HG03045 (cell line): ENCODE data around the gene RBM5.

Experiments
- ATAC-seq: cut with Tn5 transposase; IDR thresholded peaks from one replicate; pipeline ENCODE4 v1.9.1; 2021; ENCODE audit warnings: mild to moderate bottlenecking, moderate library complexity; ENCODE audit not compliant: unreplicated experiment

The RBM5 gene

GRCh38 chr3:50158530-50159146 is 69.9 kb downstream of the RBM5 start:
- no peak for ATAC-seq

DNA sequence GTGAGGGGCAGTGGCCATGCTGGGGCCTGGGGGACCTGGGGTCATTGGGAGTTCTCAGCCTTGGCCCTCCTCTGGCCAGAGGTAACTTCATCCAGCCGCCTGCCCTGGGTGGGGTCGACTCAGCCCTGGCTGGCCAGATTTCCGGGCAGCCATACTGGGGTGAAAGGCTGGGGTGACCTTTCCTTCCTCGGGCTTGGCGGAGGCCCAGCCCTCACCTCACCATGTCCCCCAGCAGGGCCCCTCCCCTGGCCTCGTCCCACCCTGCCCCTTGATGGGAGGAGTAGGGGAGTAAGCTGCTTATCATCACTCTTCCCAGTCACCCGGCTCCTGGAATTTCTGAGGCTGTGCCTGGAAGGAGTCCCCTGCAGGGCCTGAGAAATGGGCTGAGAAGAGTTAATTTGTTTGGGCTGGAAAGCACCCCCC is 71.9 kb downstream of the RBM5 start:
- ATAC-seq = no peak

DNA sequence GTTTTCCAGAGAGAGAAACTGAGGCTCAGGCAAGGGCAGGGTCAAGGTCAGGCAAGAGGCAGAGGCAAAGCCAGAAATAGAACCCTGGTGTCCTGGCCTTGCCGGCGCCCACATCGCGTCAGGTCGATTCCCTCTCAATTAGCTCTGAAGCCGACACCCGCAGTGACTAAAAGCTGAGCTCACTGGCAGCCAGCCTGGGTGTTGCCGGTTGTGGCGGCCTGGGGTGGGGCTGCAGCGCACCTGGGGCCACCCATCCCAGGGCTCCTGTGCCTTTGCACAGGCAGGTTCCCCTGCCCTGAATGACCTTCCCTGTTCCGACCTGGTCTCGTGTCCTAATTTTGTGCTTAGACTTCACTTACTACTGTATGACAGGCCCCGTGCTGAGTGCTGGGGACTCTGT is 72.6 kb downstream of the RBM5 start:
- ATAC-seq = no peak

DNA sequence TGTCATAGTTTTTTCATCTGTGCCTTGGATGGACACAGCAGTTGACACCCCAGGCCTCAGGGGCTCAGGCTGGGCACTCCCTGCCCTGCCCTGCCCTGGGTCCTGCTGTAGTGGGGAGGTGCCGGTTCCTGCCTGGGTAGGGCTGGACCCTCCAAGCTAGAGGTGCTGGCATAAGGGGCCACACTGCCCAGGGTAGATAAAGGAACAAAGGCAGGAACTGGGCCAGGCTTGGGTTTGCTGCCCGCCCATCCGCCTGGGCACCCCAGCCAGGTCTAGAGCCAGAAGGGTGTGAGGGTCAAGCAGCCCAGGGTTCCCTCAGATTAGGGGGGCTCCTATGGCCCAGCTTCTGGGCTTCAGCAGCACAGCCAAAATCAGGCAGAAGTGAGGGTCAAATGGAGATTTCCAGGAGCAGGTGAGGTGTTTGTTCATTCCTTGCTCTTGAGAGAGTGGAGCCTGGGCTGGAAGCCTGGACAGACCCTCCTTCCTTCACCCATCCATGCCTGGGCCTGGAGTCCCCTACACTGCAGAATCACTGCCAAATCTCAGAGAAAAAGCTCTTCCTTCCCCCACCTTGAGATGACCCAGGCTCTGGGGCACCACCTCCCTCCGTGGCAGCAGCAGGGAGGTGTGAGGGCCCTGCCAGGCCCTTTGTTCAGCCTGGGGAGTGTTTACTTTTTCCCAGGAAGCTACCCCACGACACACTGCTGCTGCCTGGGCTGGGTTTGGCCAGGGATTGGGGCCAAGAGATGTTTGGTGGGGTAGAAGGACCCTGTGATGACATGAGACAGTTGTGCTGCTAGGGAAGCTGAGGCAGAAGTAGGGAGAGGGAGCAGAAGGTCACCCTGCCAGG is 73.5 kb downstream of the RBM5 start:
- ATAC-seq = no peak

DNA sequence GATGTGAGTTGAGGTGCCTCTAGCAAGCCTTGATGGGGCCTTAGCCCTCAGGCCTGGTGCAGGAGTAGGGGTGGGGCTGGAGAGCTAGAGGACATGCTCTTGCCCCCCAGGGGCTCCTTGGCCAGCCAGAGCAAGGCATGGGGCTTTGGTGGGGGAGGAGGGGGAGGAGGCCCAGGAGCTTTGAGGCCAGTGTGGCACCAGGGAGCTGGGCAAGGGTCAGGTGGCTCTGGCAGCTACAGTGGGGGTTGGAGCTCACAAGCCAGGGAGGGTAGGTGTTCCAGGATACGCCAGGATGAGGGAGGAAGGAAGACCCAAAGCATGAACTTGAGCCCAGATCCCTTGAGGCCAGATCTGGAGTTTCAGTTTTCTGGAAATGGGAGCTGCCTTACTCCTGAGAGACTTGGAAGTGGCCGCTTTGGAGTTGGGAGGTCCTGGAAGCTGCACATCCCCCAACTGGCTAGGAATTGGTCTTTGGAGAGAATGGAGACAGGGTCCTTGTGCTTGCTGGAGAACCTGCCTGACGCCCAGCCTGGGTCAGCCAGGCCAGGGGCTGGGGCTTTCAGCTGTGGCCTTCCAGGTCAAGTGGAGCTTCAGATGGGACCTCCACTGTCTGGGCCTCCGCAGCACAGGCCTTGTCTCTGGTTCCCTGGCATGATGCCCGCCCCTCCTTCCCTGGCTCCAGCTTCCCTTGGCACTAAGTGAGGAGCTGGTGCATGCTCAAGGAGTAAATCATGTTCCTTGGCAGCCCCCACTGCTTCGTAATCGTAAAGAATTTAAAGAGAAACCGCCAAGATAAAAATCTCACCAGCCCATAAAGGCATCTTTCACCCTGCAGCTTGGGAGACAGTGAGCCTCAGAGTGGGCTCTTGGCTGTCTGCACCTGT is 75.1 kb downstream of the RBM5 start:
- ATAC-seq = no peak

DNA sequence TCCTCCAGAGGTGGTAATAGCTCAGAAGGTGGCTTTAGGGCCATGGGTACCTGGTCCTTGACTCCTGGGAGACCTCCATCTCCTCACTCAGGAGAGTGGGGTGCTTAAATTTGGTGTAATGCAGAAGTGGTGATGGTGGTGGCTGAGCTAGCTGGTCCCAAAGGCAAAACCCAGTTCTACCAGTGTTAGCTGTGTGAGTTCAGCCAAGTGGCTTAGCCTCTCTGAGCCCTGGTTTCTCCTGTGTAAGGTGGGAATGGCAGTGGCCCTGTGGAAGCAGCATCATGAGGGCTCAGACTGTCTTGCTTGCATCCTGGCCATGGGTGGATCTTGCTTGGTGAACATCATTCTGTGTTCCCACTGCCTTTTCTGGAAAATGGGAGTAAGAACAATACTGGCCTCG is 75.8 kb downstream of the RBM5 start:
- no peak for ATAC-seq

DNA sequence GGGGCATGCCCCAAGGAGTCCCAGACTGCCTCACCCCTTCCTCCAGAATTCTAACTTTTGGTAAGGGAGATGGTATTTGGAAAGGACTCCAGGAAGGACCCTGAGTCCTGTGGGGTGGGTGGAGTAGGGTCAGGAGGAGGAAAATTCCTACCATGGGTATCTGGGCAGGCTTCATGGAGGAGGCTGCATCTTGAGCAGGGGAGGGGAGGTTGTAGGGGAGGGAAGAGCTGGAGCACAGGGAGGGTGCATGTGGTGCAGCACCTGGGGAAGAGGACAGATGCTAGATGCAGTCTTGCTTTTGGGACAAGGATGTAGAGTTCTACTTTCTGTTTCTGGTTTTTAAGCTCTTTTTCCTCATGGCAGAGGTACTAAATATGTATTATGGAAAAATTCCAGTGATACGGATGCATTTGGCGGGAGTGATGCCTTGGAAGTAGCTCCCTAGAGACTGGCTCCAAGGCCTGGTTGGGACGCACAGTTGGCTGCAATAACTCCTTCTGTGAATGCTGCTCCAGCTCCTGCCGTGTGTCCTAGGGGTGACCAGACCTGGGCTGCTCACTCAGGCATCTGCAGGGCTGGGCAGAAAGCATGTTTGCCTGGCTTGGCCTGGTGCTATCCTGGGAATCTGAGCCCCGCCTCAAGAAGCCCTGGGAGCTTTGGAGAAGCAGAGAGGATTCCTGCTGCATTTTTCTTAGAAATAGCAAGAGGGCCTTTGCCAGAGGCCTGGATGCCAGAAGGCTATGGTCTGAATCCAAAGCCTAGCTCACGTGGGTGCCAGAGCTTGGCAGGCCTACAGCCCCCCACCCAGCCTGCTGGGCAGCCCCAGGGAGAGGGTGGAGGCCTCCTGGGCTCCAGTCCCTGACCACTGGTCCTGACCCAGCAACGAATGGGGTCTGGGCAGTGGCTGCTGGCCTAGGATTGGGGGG is 76.5 kb downstream of the RBM5 start:
- no peak for ATAC-seq

- ATAC-seq = no peak
Observed at GRCh38 chr3:50165910-50166538, 77.3 kb downstream of the RBM5 start.

DNA sequence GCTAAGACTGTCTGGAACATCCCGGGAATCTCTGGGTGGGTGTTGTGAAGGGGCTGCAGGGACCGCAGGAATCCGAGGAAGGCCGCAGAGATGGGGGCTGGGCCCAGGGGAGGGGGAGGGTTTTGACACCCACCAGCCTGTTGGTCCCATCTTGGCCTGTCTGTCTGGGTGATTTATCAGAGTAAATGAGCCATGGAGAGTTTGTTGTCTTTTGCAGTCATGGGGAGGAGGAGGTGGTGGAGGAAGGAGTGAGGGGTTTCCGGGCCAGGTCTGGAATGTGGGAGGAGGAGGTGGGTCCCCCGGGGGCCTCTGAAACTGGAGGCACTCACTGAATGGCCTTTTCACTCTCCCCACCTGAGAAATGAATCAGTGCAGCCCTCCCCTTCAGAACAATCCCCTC is 77.9 kb downstream of the RBM5 start:
- ATAC-seq = no peak

DNA sequence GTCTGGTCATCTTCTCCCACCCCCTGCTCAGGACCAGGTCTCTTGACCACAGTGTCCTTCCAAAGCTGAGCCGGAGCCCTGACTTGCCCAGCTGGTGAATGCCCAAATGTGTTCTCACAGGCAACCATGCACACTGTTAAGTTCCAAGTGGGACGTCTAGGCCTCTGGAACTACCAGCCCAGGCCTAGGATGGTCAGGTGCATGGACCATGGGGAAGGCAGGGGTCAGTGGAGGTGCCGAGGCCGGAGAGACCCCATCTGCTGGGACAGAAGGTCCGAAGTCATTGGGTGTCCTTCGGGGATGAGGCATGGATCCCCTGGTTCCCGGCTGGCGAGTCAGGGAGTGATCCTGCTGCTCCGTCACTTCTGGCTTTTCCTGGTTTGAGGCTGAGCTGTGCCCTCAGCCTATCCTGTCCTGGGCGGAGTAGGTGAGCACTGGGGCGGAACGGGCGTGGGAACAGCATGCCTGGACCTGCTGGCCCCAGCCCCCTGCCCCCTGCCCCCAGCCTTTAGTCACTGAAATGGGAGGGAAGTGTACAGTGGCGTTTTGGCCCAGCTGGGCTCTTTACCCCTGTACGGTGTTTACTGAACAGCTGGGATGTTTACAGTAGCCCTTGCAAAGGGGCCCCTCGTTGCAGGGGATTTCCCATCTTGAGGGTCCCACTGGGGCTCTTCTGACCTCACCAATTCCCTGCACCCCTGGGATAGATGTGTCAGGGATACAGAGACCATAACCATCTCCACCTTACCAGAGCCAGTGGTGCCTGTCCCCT is 78.5 kb downstream of the RBM5 start:
- ATAC-seq = no peak

GRCh38 chr3:50167841-50168209 is 79.1 kb downstream of the RBM5 start:
- ATAC-seq = no peak

- ATAC-seq = no peak
Observed at GRCh38 chr3:50168388-50168787, 79.7 kb downstream of the RBM5 start.
